H1 (cell line): Measurements from ENCODE around the gene PBX1. TPM values are rescaled to one million over a fixed set of nuclear protein-coding genes. Genes with fewer than 3 reads are reported as not detected.

Source experiments
- CTCF ChIA-PET: fragments of 300-600 bp; sonication (Branson Sonifier 250); formaldehyde crosslinking; loops from one replicate; lab custom pipeline; 2021; ENCODE audit not compliant: partially characterized antibody; lab: Charles Lee
- POLR2A ChIA-PET: fragments of 300-600 bp; sonication (Branson Sonifier 250); formaldehyde crosslinking; loops from one replicate; lab custom pipeline; 2021; ENCODE audit warnings: inconsistent platforms; ENCODE audit not compliant: partially characterized antibody; lab: Charles Lee
- DNase-seq, 2 experiments: peaks; one replicate each; pipeline versions ENCODE4 v3.0.0 to v3.0.0-alpha.2; 2010 to 2022; ENCODE audit warnings: low spot score in 2 of 2, low read depth in 1 of 2, mixed read lengths in 1 of 2
- FAIRE-seq: peaks from 2 replicates; lab custom pipeline; 2011; peaks lifted over from hg19 to GRCh38; lab: Jason Lieb, UNC
- H2AFZ ChIP-seq: 2 replicates; pipeline ENCODE4 v1.8.1; 2012; ENCODE audit warnings: low read length, inconsistent platforms
- H2AK5ac ChIP-seq: 2 replicates; pipeline ENCODE4 v1.6.1; 2013; ENCODE audit warnings: low read depth, low read length
- H2BK120ac ChIP-seq: replicated peaks from 2 replicates; pipeline ENCODE3; 2013; ENCODE audit warnings: low read depth, low read length, inconsistent platforms
- H2BK12ac ChIP-seq: 2 replicates; pipeline ENCODE4 v1.6.1; 2013; ENCODE audit warnings: low read depth, low read length
- H2BK15ac ChIP-seq: 2 replicates; pipeline ENCODE4 v1.6.1; 2013; ENCODE audit warnings: low read length
- H2BK20ac ChIP-seq: 2 replicates; pipeline ENCODE4 v1.6.1; 2013; ENCODE audit warnings: low read length
- H2BK5ac ChIP-seq: 2 replicates; pipeline ENCODE4 v1.6.1; 2013; ENCODE audit warnings: low read depth, low read length
- H3K14ac ChIP-seq: 2 replicates; pipeline ENCODE4 v1.6.1; 2013; ENCODE audit warnings: inconsistent platforms; ENCODE audit not compliant: insufficient read length
- H3K18ac ChIP-seq: 2 replicates; pipeline ENCODE4 v1.6.1; 2013; ENCODE audit warnings: low read length; ENCODE audit errors: extremely low read depth
- H3K23ac ChIP-seq: 2 replicates; pipeline ENCODE4 v1.6.1; 2013; ENCODE audit warnings: inconsistent platforms; ENCODE audit not compliant: insufficient read length
- H3K23me2 ChIP-seq: 2 replicates; pipeline ENCODE4 v1.6.1; 2013; ENCODE audit warnings: low read depth, low read length
- H3K27ac ChIP-seq: 2 replicates; pipeline ENCODE4 v1.6.1; 2011; ENCODE audit warnings: low read depth, low read length, inconsistent platforms
- H3K27me3 ChIP-seq, 4 experiments: replicated peaks in 1 of 4; 1 replicate in 1 of 4; 2 replicates in 3 of 4; pipeline versions ENCODE4 v1.6.1 to v1.8.1; 2011 to 2013; ENCODE audit warnings: low read length in 3 of 4, mild to moderate bottlenecking in 3 of 4, inconsistent platforms in 2 of 4, mixed read lengths in 2 of 4, moderate library complexity in 1 of 4; ENCODE audit not compliant: control insufficient read depth in 3 of 4, insufficient read depth in 3 of 4; ENCODE audit errors: extremely low read depth in 1 of 4
- H3K36me3 ChIP-seq, 4 experiments: 2 replicates each; pipeline versions ENCODE4 v1.6.1 to v1.8.1; 2011 to 2013; ENCODE audit warnings: mild to moderate bottlenecking in 4 of 4, low read length in 3 of 4, moderate library complexity in 2 of 4, control low read depth in 1 of 4, inconsistent platforms in 1 of 4; ENCODE audit not compliant: insufficient read depth in 4 of 4, control insufficient read depth in 2 of 4
- H3K4ac ChIP-seq: replicated peaks from 2 replicates; pipeline ENCODE3; 2013; ENCODE audit warnings: low read length, low read depth, mixed read lengths, inconsistent platforms; ENCODE audit not compliant: insufficient read length
- H3K4me1 ChIP-seq, 4 experiments: replicated peaks in 1 of 4; 1 replicate in 1 of 4; 2 replicates in 3 of 4; pipeline versions ENCODE4 v1.6.1 to v1.8.1; 2011 to 2013; ENCODE audit warnings: low read length in 3 of 4, inconsistent platforms in 2 of 4, mixed read lengths in 1 of 4; ENCODE audit not compliant: insufficient read depth in 4 of 4, control insufficient read depth in 3 of 4
- H3K4me2 ChIP-seq, 2 experiments: 2 replicates each; pipeline versions ENCODE4 v1.6.1 to v1.8.1; 2011 to 2013; ENCODE audit warnings: low read depth in 2 of 2, low read length in 2 of 2, control low read depth in 1 of 2, inconsistent platforms in 1 of 2, mild to moderate bottlenecking in 1 of 2; ENCODE audit not compliant: insufficient read depth in 1 of 2
- H3K4me3 ChIP-seq, 4 experiments: fragments of 200-600, 300-600 bp in 1 of 4; sonication (generic), shearing (Covaris generic), sonication (Bioruptor Twin) in 1 of 4; 2 replicates each; pipeline versions ENCODE4 v1.5.1 to v1.8.1; 2011 to 2016; ENCODE audit warnings: low read length in 4 of 4, low read depth in 3 of 4, control low read depth in 2 of 4, inconsistent platforms in 2 of 4, mild to moderate bottlenecking in 2 of 4, mixed read lengths in 1 of 4, moderate library complexity in 1 of 4; ENCODE audit not compliant: insufficient read depth in 2 of 4; ENCODE audit errors: extremely low read depth in 1 of 4
- H3K56ac ChIP-seq: replicated peaks from 2 replicates; pipeline ENCODE3; 2013; ENCODE audit warnings: low read depth, mild to moderate bottlenecking, mixed read lengths, low read length, inconsistent platforms; ENCODE audit not compliant: insufficient read length
- H3K79me1 ChIP-seq: 2 replicates; pipeline ENCODE4 v1.6.1; 2013; ENCODE audit warnings: low read depth, low read length, control low read depth
- H3K79me2 ChIP-seq, 2 experiments: 2 replicates each; pipeline versions ENCODE4 v1.6.1 to v1.8.1; 2012 to 2013; ENCODE audit warnings: low read length in 2 of 2, mild to moderate bottlenecking in 2 of 2, inconsistent platforms in 1 of 2; ENCODE audit not compliant: insufficient read depth in 2 of 2, control insufficient read depth in 1 of 2
- H3K9ac ChIP-seq, 4 experiments: replicated peaks in 1 of 4; 1 replicate in 1 of 4; 2 replicates in 3 of 4; pipeline versions ENCODE4 v1.6.1 to v1.8.1; 2011 to 2013; ENCODE audit warnings: low read depth in 3 of 4, low read length in 3 of 4, control low read depth in 2 of 4, mild to moderate bottlenecking in 2 of 4, moderate library complexity in 2 of 4, inconsistent platforms in 1 of 4; ENCODE audit errors: extremely low read depth in 1 of 4
- H3K9me3 ChIP-seq, 2 experiments: 2 replicates each; pipeline versions ENCODE4 v1.6.1 to v1.8.1; 2012 to 2013; ENCODE audit warnings: mild to moderate bottlenecking in 2 of 2, moderate library complexity in 2 of 2, control low read depth in 1 of 2, inconsistent platforms in 1 of 2, low read depth in 1 of 2, low read length in 1 of 2, mixed read lengths in 1 of 2; ENCODE audit not compliant: insufficient read depth in 2 of 2
- H4K20me1 ChIP-seq, 2 experiments: replicated peaks in 1 of 2; 2 replicates each; pipeline versions ENCODE3 to v1.8.1; 2011 to 2013; ENCODE audit warnings: inconsistent platforms in 2 of 2, low read length in 2 of 2, mild to moderate bottlenecking in 1 of 2; ENCODE audit not compliant: insufficient read depth in 2 of 2, control insufficient read depth in 1 of 2
- H4K5ac ChIP-seq: 2 replicates; pipeline ENCODE4 v1.6.1; 2013; ENCODE audit warnings: low read length, low read depth, mixed read lengths, inconsistent platforms; ENCODE audit not compliant: insufficient read length
- H4K8ac ChIP-seq: 2 replicates; pipeline ENCODE4 v1.8.0; 2013; ENCODE audit warnings: mild to moderate bottlenecking, moderate library complexity, low read length, inconsistent platforms; ENCODE audit not compliant: insufficient read depth; ENCODE audit errors: extremely low read depth
- H4K91ac ChIP-seq: replicated peaks from 2 replicates; pipeline ENCODE3; 2013; ENCODE audit warnings: low read length, mixed read lengths, inconsistent platforms; ENCODE audit not compliant: insufficient read length
- BRCA1 ChIP-seq: IDR thresholded peaks from 2 replicates; pipeline ENCODE4 v1.6.1; 2012; ENCODE audit warnings: low read depth, low read length, improper control_type of control experiment
- CBX8 ChIP-seq: fragments of 300-800, 300-1000 bp; sonication (generic); IDR thresholded peaks from 2 replicates; pipeline ENCODE4 v1.7.1; 2016; ENCODE audit warnings: low read depth, low read length, borderline replicate concordance
- CEBPB ChIP-seq: IDR thresholded peaks from 2 replicates; pipeline ENCODE4 v1.6.1; 2012; ENCODE audit warnings: low read depth, low read length
- CHD1 ChIP-seq: IDR thresholded peaks from 2 replicates; pipeline ENCODE4 v1.6.1; 2012; ENCODE audit warnings: low read depth, low read length, improper control_type of control experiment
- JUN ChIP-seq: IDR thresholded peaks from 2 replicates; pipeline ENCODE4 v1.6.1; 2011; ENCODE audit warnings: low read depth, mild to moderate bottlenecking, improper control_type of control experiment, low read length
- KDM1A ChIP-seq: fragments of 200-600, 300-600 bp; sonication (generic); IDR thresholded peaks from 2 replicates; pipeline ENCODE4 v1.7.1; 2016; ENCODE audit warnings: mild to moderate bottlenecking, low read length, borderline replicate concordance
- NANOG ChIP-seq: IDR thresholded peaks from 2 replicates; pipeline ENCODE4 v1.6.1; 2011; ENCODE audit warnings: low read length, low read depth, mild to moderate bottlenecking, inconsistent platforms; ENCODE audit not compliant: insufficient read depth, poor library complexity, severe bottlenecking
- POU5F1 ChIP-seq: IDR thresholded peaks from 2 replicates; pipeline ENCODE4 v1.6.1; 2011; ENCODE audit warnings: low read depth, mild to moderate bottlenecking, low read length, moderate library complexity
- RXRA ChIP-seq: IDR thresholded peaks from 2 replicates; pipeline ENCODE4 v1.6.1; 2011; ENCODE audit warnings: low read depth, mild to moderate bottlenecking, low read length, moderate library complexity; ENCODE audit not compliant: insufficient read depth
- SP2 ChIP-seq: IDR thresholded peaks from 2 replicates; pipeline ENCODE4 v1.6.1; 2012; ENCODE audit warnings: mild to moderate bottlenecking, low read length, inconsistent platforms
- whole genome bisulfite sequencing, 2 experiments: shearing (Covaris generic) in 1 of 2; methylation state at CpG; one replicate each; pipeline versions ENCODE4 v1.1.6 to v1.1.7; 2013 to 2015; ENCODE audit warnings: low lambda C conversion rate in 2 of 2, mixed read lengths in 2 of 2, inconsistent platforms in 1 of 2, low coverage in 1 of 2, missing lambda C conversion rate in 1 of 2; ENCODE audit not compliant: insufficient replicate concordance in 2 of 2, insufficient coverage in 1 of 2, insufficient read length in 1 of 2; ENCODE audit errors: extremely low coverage in 1 of 2, missing lambda C conversion rate in 1 of 2; 5-methylcytosine and 5-hydroxymethylcytosine counted together
- polyA plus RNA-seq, 7 experiments: library from polyadenylated mRNA; depleted of rRNA in 3 of 7; stranded (reverse) in 5 of 7; unstranded in 2 of 7; fragments of >200 nt in 5 of 7; fragments of 200-250 nt in 2 of 7; gene quantifications; 1 replicate in 5 of 7; 2 replicates in 1 of 7; 4 replicates in 1 of 7; pipeline versions ENCODE4 v1.2.1 to v1.2.3, GENCODE V29; 2011 to 2013; ENCODE audit warnings: missing spikeins in 2 of 7, mixed read lengths in 2 of 7
- total RNA-seq: library from RNA; stranded (reverse); fragmentation: NEBNext Ultra II Directional; extraction: Animal tissue kit (Norgen Biotek cat#: 25700); gene quantifications from 2 replicates; pipeline ENCODE4 v1.2.1, GENCODE V29; 2021
- TF ChIP-seq, protein P1 (sequence below): IDR thresholded peaks from 2 replicates; pipeline ENCODE4 v1.6.1; 2012; ENCODE audit warnings: inconsistent platforms

Gene PBX1
- total and polyA plus RNA-seq, 2 of the 8 experiments (the other 6 are each of a cell fraction or from before 2014, with no cell fraction given): 87.4 to 124 TPM

DNA sequence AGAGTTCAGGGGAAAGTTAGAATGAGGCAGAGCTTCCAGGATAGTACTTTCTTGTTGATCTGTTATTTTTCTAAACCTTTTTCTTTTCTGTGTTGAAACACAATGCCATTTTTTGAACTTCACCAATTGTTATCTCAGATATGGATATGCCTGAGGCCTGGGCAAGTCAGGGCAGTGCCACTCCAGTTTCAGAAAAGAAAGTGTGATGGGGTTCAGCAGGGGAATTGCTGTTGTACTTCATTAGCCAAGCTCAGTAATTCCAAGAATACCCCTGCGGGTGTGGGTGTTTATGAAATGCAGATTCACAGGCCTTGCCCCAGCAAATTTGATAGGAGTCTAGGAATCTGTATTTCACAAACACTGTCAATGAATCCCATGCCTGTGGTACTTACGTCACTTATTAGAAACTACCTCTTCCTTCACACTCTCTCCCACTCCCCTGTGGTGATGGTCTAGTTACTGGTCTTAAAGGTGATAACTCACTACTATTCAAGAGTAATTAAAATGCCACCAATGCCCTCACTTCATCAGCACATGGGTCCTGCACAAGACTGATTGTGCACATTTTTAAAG, 142.3 kb downstream of the PBX1 start:
- Histone ChIP-seq H2BK120ac (no peak overlapping the region), H2BK15ac (no peak overlapping the region), H3K4me1 (peaks cover 0 to 11% (median 9%) of the 10 kb centered on the region in 4 experiments; a peak in 5 of 7 replicates), H2BK20ac (no peak overlapping the region), H2AK5ac (no peak overlapping the region), H3K9me3 (no peaks in the 10 kb centered on the region), H3K14ac (no peak overlapping the region), H3K18ac (no peak overlapping the region), H3K4me2 (no peak overlapping the region), H3K9ac (no peak overlapping the region), H3K23me2 (no peaks in the 10 kb centered on the region), H3K27me3 (no peaks in the 10 kb centered on the region), H3K27ac (no peak overlapping the region), H3K56ac (no peak overlapping the region), H3K79me1 (peaks cover 9% of the 10 kb centered on the region), H2BK12ac (no peak overlapping the region), H4K91ac (no peak overlapping the region), H3K36me3 (no peaks in the 10 kb centered on the region), H3K23ac (no peak overlapping the region), H3K4me3 (no peak overlapping the region), H4K20me1 (peaks cover 9 to 11% of the 10 kb centered on the region in 2 experiments), H2AFZ (no peak overlapping the region), H2BK5ac (no peak overlapping the region), H4K8ac (no peak overlapping the region), H4K5ac (no peak overlapping the region), H3K4ac (no peak overlapping the region), H3K79me2 (peaks cover 6 to 98% of the 10 kb centered on the region in 2 experiments; a peak in 3 of 4 replicates)
- ChIA-PET POLR2A (interaction anchor here (1.5 kb wide), 1 partner anchor 8 kb away, joined by 3 read pairs; no protein-coding TSS in a partner anchor), CTCF (interaction anchor here (0.6 to 9.5 kb wide), 9 partner anchors 14 to 1627 kb away, joined by 3 to 64 read pairs (median 3); no protein-coding TSS in a partner anchor)
- FAIRE-seq (no peak), DNase-seq (no peak)
- 84% methylated on average over 2 of the region's 2 CpGs; no CpG with 5 or more reads in 1 of the 2 experiments for WGBS, 2 experiments
- TF ChIP-seq RXRA: no peak
- TF ChIP-seq CHD1: no peak
- no peak for TF ChIP-seq POU5F1
- TF ChIP-seq, protein P1, sequence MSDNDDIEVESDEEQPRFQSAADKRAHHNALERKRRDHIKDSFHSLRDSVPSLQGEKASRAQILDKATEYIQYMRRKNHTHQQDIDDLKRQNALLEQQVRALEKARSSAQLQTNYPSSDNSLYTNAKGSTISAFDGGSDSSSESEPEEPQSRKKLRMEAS: no peak
- no peak for TF ChIP-seq JUN
- no peak for TF ChIP-seq NANOG
- TF ChIP-seq SP2: no peak
- TF ChIP-seq BRCA1: no peak
- no peak for TF ChIP-seq CBX8
- no peak for TF ChIP-seq CEBPB
- no peak for TF ChIP-seq KDM1A
